PC-9 (cell line): ENCODE measurements around the gene MATCAP1. TPM values are rescaled to one million over a fixed set of nuclear protein-coding genes. Genes with fewer than 3 reads are reported as not detected.

Source experiments
- BruUV-seq: library from RNA; stranded (reverse); fragments of 400-500 nt; replicated peaks from 2 replicates; lab custom pipeline; 2021; lab: Mats Ljungman, UMichigan
- CTCF ChIA-PET: fragments of 300-600 bp; sonication (Branson Sonifier 250); formaldehyde crosslinking; loops from one replicate; lab custom pipeline; 2022; ENCODE audit warnings: antibody characterized with exemption; lab: Charles Lee
- POLR2A ChIA-PET: fragments of 300-600 bp; sonication (Branson Sonifier 250); formaldehyde crosslinking; loops from one replicate; lab custom pipeline; 2022; ENCODE audit warnings: antibody characterized with exemption; ENCODE audit not compliant: unreplicated experiment; lab: Charles Lee
- DNase-seq, 2 experiments: peaks; one replicate each; pipeline versions ENCODE4 v3.0.0 to v3.0.0-alpha.2; 2015 to 2022; ENCODE audit warnings: mixed read lengths in 1 of 2
- H2AFZ ChIP-seq: fragments of 200-600 bp; sonication (generic); 2 replicates; pipeline ENCODE4 v1.8.1; 2017; ENCODE audit warnings: antibody characterized with exemption
- H3F3A ChIP-seq: fragments of 200-600 bp; sonication (generic); 2 replicates; pipeline ENCODE4 v1.8.1; 2017; ENCODE audit warnings: antibody characterized with exemption, mild to moderate bottlenecking, low read depth; ENCODE audit not compliant: insufficient read depth
- H3K27ac ChIP-seq: fragments of 200-600 bp; sonication (generic); 2 replicates; pipeline ENCODE4 v1.6.1; 2016; ENCODE audit warnings: mixed run types
- H3K27me3 ChIP-seq: fragments of 200-600 bp; sonication (generic); 2 replicates; pipeline ENCODE4 v1.6.1; 2016; ENCODE audit warnings: low read depth, mixed run types; ENCODE audit not compliant: insufficient read depth
- H3K36me3 ChIP-seq: fragments of 200-600 bp; sonication (generic); 2 replicates; pipeline ENCODE4 v1.6.1; 2016; ENCODE audit warnings: low read depth, mixed run types
- H3K4me1 ChIP-seq: fragments of 200-600 bp; sonication (generic); replicated peaks from 2 replicates; pipeline ENCODE4 v1.6.1; 2016; ENCODE audit warnings: mixed run types; ENCODE audit not compliant: insufficient read depth
- H3K4me2 ChIP-seq: fragments of 200-600 bp; sonication (generic); 2 replicates; pipeline ENCODE4 v1.6.1; 2017; ENCODE audit warnings: mixed run types
- H3K4me3 ChIP-seq: fragments of 200-600 bp; sonication (generic); 2 replicates; pipeline ENCODE4 v1.6.1; 2016; ENCODE audit warnings: mixed run types
- H3K79me2 ChIP-seq: fragments of 200-600 bp; sonication (generic); 2 replicates; pipeline ENCODE4 v1.6.1; 2017; ENCODE audit warnings: low read depth, mixed run types
- H3K9me2 ChIP-seq: fragments of 200-600 bp; sonication (generic); 2 replicates; pipeline ENCODE4 v1.8.1; 2017; ENCODE audit warnings: mild to moderate bottlenecking; ENCODE audit not compliant: insufficient read depth
- H3K9me3 ChIP-seq: fragments of 200-600 bp; sonication (generic); 2 replicates; pipeline ENCODE4 v1.8.1; 2016; ENCODE audit warnings: low read depth; ENCODE audit not compliant: insufficient read depth
- H4K20me1 ChIP-seq: fragments of 200-600 bp; sonication (generic); 2 replicates; pipeline ENCODE4 v1.8.1; 2017; ENCODE audit not compliant: insufficient read depth
- EZH2 ChIP-seq: fragments of 200-600 bp; sonication (generic); IDR thresholded peaks from 2 replicates; pipeline ENCODE4 v1.8.0; 2017; ENCODE audit warnings: antibody characterized with exemption, low read depth
- intact Hi-C: fragments of 100-400 bp; cut with micrococcal nuclease; formaldehyde crosslinking; loops from one replicate; pipeline ENCODE4 v1.10.0; 2022; ENCODE audit not compliant: unreplicated experiment
- total RNA-seq: library from RNA; stranded (reverse); gene quantifications from 2 replicates; pipeline ENCODE4 v1.2.3, GENCODE V29; 2021
- TF ChIP-seq, protein P1 (sequence below): fragments of 200-600 bp; sonication (generic); conservative IDR thresholded peaks from 2 replicates; pipeline ENCODE4 v1.6.1; 2017; ENCODE audit warnings: mixed run types, antibody characterized with exemption, mild to moderate bottlenecking, moderate library complexity

Gene MATCAP1
- total RNA-seq, 1 experiment from 2014 or later, result 24.6 TPM

DNA sequence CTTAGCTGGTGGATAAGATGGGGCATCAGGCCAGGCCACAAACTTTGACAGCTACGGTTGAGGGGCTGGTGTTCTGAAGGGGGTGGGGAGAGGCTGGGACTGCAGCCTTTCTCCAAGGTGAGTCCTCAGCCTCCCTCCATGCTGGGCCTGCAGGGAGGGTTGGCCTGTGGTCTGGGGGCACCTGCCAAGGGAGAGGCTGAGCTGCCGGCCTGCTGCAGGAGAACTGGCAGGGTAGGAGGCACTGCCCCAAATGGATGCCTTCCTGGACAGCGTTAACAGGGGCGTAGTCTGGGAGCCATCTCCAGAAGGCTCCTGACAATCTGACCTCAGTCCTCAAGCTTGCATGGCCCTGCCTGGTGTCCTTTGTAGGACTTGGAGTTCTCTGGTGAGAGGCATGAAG is 20.3 kb upstream of the MATCAP1 start:
- H3K36me3 ChIP-seq, result 0 out of 2 replicates have a peak, but pooled peaks cover 3% of the 10 kb centered on the region
- intact Hi-C loops, result no loop called here
- H3K9me2 ChIP-seq, result no peaks in the 10 kb centered on the region
- no peak overlapping the region for H3K4me3 ChIP-seq
- BruUV-seq, result no TSS peak
- peaks cover 44% of the 10 kb centered on the region for H3K4me1 ChIP-seq
- no peaks in the 10 kb centered on the region for H3K9me3 ChIP-seq
- no peak for DNase-seq
- TF ChIP-seq, protein P1, sequence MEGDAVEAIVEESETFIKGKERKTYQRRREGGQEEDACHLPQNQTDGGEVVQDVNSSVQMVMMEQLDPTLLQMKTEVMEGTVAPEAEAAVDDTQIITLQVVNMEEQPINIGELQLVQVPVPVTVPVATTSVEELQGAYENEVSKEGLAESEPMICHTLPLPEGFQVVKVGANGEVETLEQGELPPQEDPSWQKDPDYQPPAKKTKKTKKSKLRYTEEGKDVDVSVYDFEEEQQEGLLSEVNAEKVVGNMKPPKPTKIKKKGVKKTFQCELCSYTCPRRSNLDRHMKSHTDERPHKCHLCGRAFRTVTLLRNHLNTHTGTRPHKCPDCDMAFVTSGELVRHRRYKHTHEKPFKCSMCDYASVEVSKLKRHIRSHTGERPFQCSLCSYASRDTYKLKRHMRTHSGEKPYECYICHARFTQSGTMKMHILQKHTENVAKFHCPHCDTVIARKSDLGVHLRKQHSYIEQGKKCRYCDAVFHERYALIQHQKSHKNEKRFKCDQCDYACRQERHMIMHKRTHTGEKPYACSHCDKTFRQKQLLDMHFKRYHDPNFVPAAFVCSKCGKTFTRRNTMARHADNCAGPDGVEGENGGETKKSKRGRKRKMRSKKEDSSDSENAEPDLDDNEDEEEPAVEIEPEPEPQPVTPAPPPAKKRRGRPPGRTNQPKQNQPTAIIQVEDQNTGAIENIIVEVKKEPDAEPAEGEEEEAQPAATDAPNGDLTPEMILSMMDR, result no peak
- no peak for TF ChIP-seq EZH2
- CTCF ChIA-PET, result no interaction called here
- H4K20me1 ChIP-seq, result peaks cover 4% of the 10 kb centered on the region; the same call in 1 of the 2 replicates
- H2AFZ ChIP-seq, result no peak overlapping the region
- POLR2A ChIA-PET, result no interaction called here
- H3K27ac ChIP-seq, result no peak overlapping the region
- H3K27me3 ChIP-seq, result no peaks in the 10 kb centered on the region
- H3K4me2 ChIP-seq, result no peak overlapping the region
- H3F3A ChIP-seq, result peaks cover 45% of the 10 kb centered on the region
- peaks cover 16% of the 10 kb centered on the region for H3K79me2 ChIP-seq

DNA sequence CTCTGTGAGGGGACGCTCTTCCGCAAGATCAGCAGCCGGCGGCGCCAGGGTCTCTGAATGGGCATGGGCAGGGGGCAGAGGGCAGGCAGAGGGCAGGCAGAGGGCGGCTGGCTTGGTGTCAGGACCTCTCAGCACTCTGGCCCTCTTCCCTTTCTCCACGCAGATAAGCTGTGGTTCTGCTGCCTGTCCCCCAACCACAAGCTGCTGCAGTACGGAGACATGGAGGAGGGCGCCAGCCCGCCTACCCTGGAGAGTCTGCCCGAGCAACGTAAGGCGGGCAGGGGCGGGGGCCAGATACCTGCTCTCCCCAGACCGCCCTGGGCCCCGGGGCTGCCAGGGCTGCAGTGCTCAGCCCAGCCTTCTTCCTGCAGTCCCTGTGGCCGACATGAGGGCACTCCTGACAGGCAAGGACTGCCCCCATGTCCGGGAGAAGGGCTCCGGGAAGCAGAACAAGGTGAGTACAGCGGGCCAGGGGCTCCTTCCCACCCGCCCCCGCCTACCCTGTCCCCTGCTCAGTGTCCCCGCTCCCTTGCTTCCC is 19.3 kb upstream of the MATCAP1 start:
- no TSS peak for BruUV-seq
- no peak overlapping the region for H2AFZ ChIP-seq
- H3K4me2 ChIP-seq, result no peak overlapping the region
- H4K20me1 ChIP-seq, result peaks cover 5% of the 10 kb centered on the region; the same call in 1 of the 2 replicates
- no peak overlapping the region for H3K4me3 ChIP-seq
- no peak overlapping the region for H3K27ac ChIP-seq
- no peak for DNase-seq
- peaks cover 45% of the 10 kb centered on the region for H3F3A ChIP-seq
- TF ChIP-seq, protein P1, result no peak
- TF ChIP-seq EZH2, result no peak
- intact Hi-C loops, result no loop called here
- no peaks in the 10 kb centered on the region for H3K9me2 ChIP-seq
- POLR2A ChIA-PET, result interaction anchor here (0.5 kb wide), 1 partner anchor 39 kb away, joined by 4 read pairs; no protein-coding TSS in a partner anchor
- H3K9me3 ChIP-seq, result no peaks in the 10 kb centered on the region
- H3K36me3 ChIP-seq, result 0 out of 2 replicates have a peak, but pooled peaks cover 3% of the 10 kb centered on the region
- no peaks in the 10 kb centered on the region for H3K27me3 ChIP-seq
- peaks cover 44% of the 10 kb centered on the region for H3K4me1 ChIP-seq
- CTCF ChIA-PET, result no interaction called here
- peaks cover 16% of the 10 kb centered on the region for H3K79me2 ChIP-seq

DNA sequence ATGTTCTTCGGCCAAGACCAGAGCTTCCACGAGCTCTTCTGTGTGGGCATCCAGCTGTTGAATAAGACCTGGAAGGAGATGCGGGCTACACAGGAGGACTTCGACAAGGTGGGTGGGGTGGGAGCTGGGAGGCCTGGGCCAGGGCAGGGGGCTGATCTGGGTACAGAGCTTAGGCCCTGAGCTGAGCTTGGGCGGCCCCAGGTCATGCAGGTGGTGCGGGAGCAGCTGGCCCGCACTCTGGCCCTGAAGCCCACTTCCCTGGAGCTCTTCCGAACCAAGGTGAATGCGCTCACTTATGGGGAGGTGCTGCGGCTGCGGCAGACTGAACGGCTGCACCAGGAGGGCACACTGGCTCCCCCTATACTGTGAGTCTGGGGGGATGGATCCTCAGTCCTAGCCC is 18.7 kb upstream of the MATCAP1 start:
- Histone ChIP-seq H3K36me3 (0 out of 2 replicates have a peak, but pooled peaks cover 3% of the 10 kb centered on the region), H3K27me3 (no peaks in the 10 kb centered on the region), H2AFZ (no peak overlapping the region), H3K4me3 (no peak overlapping the region), H3K4me1 (peaks cover 44% of the 10 kb centered on the region), H4K20me1 (peaks cover 11% of the 10 kb centered on the region; the same call in 1 of the 2 replicates), H3K9me3 (no peaks in the 10 kb centered on the region), H3K4me2 (no peak overlapping the region), H3K9me2 (no peaks in the 10 kb centered on the region), H3F3A (peaks cover 46% of the 10 kb centered on the region), H3K27ac (no peak overlapping the region), H3K79me2 (peaks cover 16% of the 10 kb centered on the region)
- intact Hi-C loops, result no loop called here
- no TSS peak for BruUV-seq
- CTCF ChIA-PET, result interaction anchor here (0.7 kb wide), 1 partner anchor 44 kb away, joined by 6 read pairs; no protein-coding TSS in a partner anchor
- POLR2A ChIA-PET, result interaction anchor here (0.5 to 0.6 kb wide), 2 partner anchors 39 to 63 kb away, joined by 4 to 5 read pairs; no protein-coding TSS in a partner anchor
- no peak for DNase-seq
- TF ChIP-seq EZH2, result no peak
- TF ChIP-seq, protein P1, result no peak
